ENCODE results near the gene PSPN.

Gene PSPN

GRCh38 chr19:6378041-6378440 is 2.3 kb upstream of the PSPN start:
- TF ChIP-seq CTCF (IDR thresholded peaks at IDR 0.05) = no peak
- Histone ChIP-seq H3K36me3 (peaks cover 52% of the 10 kb centered on the region), H3K9me3 (no peaks in the 10 kb centered on the region), H3K27ac (no peak overlapping the region), H3K27me3 (no peaks in the 10 kb centered on the region), H3K4me1 (ENCODE audit: control insufficient read depth in 1 of 2, insufficient read depth in 1 of 2, low read depth in 1 of 2, low read length in 1 of 2) (peaks cover 5 to 6% of the 10 kb centered on the region in 2 experiments), H3K4me3 (ENCODE audit: low read depth in 1 of 2, low read length in 1 of 2) (no peak overlapping the region)

- no peak overlapping the region for H3K4me3 ChIP-seq (ENCODE audit: low read depth in 1 of 2, low read length in 1 of 2)
- H3K4me1 ChIP-seq (ENCODE audit: control insufficient read depth in 1 of 2, insufficient read depth in 1 of 2, low read depth in 1 of 2, low read length in 1 of 2) = peaks cover 10 to 12% of the 10 kb centered on the region in 2 experiments
- no peaks in the 10 kb centered on the region for H3K27me3 ChIP-seq
- H3K9me3 ChIP-seq = no peaks in the 10 kb centered on the region
- no peak overlapping the region for H3K27ac ChIP-seq
- peaks cover 38% of the 10 kb centered on the region for H3K36me3 ChIP-seq
- no peak for TF ChIP-seq CTCF (IDR thresholded peaks at IDR 0.05)
These were observed 918 bp upstream of the PSPN start for GRCh38 chr19:6376512-6377190.

- H3K36me3 ChIP-seq = peaks cover 20% of the 10 kb centered on the region
- H3K4me3 ChIP-seq (ENCODE audit: low read depth in 1 of 2, low read length in 1 of 2) = no peak overlapping the region
- TF ChIP-seq CTCF (IDR thresholded peaks at IDR 0.05) = no peak
- peaks cover 12% of the 10 kb centered on the region in 2 experiments for H3K4me1 ChIP-seq (ENCODE audit: control insufficient read depth in 1 of 2, insufficient read depth in 1 of 2, low read depth in 1 of 2, low read length in 1 of 2)
- H3K9me3 ChIP-seq = no peaks in the 10 kb centered on the region
- H3K27me3 ChIP-seq = no peaks in the 10 kb centered on the region
- H3K27ac ChIP-seq = no peak overlapping the region
These were observed 872 bp downstream of the PSPN start for GRCh38 chr19:6374711-6375410.

GRCh38 chr19:6374161-6374709 is 1.5 kb downstream of the PSPN start:
- Histone ChIP-seq H3K27ac (peak overlapping the region; percentile 100), H3K4me3 (ENCODE audit: low read depth in 1 of 2, low read length in 1 of 2) (no peak overlapping the region), H3K36me3 (peaks cover 14% of the 10 kb centered on the region), H3K9me3 (no peaks in the 10 kb centered on the region), H3K4me1 (ENCODE audit: control insufficient read depth in 1 of 2, insufficient read depth in 1 of 2, low read depth in 1 of 2, low read length in 1 of 2) (peaks cover 12 to 18% of the 10 kb centered on the region in 2 experiments), H3K27me3 (no peaks in the 10 kb centered on the region)
- no peak for TF ChIP-seq CTCF (IDR thresholded peaks at IDR 0.05)

GRCh38 chr19:6373813-6374108 is 2.0 kb downstream of the PSPN start:
- TF ChIP-seq CTCF (IDR thresholded peaks at IDR 0.05) = no peak
- peak overlapping the region; percentile 100 for H3K27ac ChIP-seq
- no peaks in the 10 kb centered on the region for H3K9me3 ChIP-seq
- no peaks in the 10 kb centered on the region for H3K27me3 ChIP-seq
- H3K36me3 ChIP-seq = peaks cover 10% of the 10 kb centered on the region
- H3K4me1 ChIP-seq (ENCODE audit: control insufficient read depth in 1 of 2, insufficient read depth in 1 of 2, low read depth in 1 of 2, low read length in 1 of 2) = peaks cover 12 to 23% of the 10 kb centered on the region in 2 experiments
- peak overlapping the region; percentile 50 to 100 for H3K4me3 ChIP-seq (ENCODE audit: low read depth in 1 of 2, low read length in 1 of 2)

Data from neutrophil (primary cell).